Colon (tissue), 2 donors: ENCODE data around the gene KCNT1.

Experiments used
- FAIRE-seq: peaks from 2 replicates; lab custom pipeline; 2012; peaks lifted over from hg19 to GRCh38; lab: Jason Lieb, UNC
- donor health status: control.
- donor health status: control.

KCNT1 gene

GRCh38 chr9:135822374-135822755 is 120.4 kb downstream of the KCNT1 start:
- no peak for FAIRE-seq

GRCh38 chr9:135823036-135823435 is 121.1 kb downstream of the KCNT1 start:
- FAIRE-seq = no peak

- FAIRE-seq = no peak
Observed at GRCh38 chr9:135825435-135826187, 123.6 kb downstream of the KCNT1 start.

DNA sequence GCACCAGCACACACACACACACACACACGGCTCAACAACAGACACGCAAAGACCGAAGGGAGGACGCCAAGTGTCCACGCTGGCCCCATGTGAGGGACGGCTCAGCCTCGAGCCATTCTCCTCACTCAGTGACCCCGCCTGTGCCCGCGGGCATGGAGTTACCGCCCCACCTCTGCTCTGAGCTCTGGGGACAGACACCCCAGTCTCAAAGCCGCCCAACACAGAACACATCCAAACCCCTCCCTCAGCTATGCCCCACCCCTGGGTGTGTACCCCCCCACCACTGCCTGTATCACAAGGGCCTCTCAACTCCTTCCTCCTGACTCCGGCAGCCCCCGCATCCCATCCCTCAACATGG is 124.2 kb downstream of the KCNT1 start:
- FAIRE-seq = no peak

- FAIRE-seq = no peak
Observed at GRCh38 chr9:135827301-135827700, 125.3 kb downstream of the KCNT1 start.

GRCh38 chr9:135827866-135828580 is 126.0 kb downstream of the KCNT1 start:
- FAIRE-seq = no peak

DNA sequence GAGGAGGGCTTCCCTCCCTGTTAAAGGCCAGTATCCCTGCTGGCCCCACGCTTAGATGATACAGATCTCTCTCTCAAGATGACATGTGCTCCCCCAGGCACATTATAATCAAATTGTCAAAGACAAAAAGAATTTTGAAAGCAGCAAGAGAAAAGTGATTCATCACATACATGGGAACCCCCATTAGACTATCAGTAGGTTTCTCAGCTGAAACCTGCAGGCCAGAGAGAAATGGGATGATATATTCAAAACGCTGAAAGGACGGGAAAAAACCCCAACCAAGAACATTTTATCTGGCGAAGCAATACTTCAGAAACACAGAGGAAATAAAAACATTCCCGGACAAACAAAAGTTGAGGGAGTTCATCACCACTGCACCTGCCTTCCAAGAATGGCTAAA is 126.7 kb downstream of the KCNT1 start:
- FAIRE-seq = no peak

DNA sequence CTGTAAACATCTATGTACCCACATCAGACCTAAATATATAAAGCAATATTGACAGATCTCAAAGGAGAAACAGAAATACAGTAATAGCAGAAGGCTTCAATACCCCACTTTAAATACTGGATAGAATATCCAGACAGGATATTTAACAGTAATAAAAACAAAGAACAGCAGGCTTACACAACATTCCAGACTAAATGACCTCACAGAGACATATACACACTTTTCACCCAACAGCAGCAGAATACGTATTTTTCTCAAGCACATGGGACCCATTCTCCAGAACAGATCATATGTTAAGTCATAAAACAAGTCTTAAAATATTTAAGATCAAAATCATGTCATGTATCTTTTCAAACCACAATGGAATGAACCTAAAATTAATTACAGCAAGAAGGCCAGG is 128.5 kb downstream of the KCNT1 start:
- no peak for FAIRE-seq

DNA sequence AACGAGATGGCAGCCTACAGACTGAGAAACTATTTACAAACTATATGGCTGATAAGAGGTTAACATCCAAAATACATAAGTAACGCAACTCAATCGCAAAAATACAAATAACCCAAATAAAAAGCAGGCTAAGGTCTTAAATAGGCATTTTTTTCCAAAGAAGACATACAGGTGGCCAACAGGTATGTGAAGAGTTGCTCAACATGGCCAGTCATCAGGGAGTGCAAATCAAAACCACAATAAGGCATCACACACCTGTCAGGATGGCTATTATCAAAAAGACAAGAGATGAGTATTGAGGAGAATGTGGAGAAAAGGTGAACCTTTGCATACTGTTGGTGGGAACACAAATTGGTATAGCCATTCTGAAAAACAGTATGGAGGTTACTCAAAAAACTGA is 131.9 kb downstream of the KCNT1 start:
- FAIRE-seq = no peak

GRCh38 chr9:135835131-135835530 is 133.1 kb downstream of the KCNT1 start:
- FAIRE-seq = no peak

GRCh38 chr9:135839516-135839915 is 137.5 kb downstream of the KCNT1 start:
- FAIRE-seq = no peak

GRCh38 chr9:135840107-135840506 is 138.1 kb downstream of the KCNT1 start:
- no peak for FAIRE-seq

DNA sequence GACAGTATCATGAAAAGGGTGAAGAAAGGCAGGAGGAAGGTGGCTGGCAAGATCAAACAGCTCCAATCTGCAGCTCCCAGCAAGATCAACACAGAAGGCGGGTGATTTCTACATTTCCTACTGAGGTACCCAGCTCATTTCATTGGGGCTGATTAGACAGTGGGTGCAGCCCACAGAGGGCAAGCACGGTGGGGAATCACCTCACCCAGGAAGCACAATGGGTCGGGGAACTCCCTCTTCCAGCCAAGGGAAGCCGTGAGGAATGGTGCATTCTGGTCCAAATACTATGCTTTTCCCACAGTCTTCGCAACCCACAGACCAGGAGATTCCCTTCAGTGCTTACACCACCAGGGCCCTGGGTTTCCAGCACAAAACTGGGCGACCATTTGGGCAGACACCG is 138.6 kb downstream of the KCNT1 start:
- no peak for FAIRE-seq
